ENCODE measurements around the gene FHL1. TPM values are rescaled to one million over a fixed set of nuclear protein-coding genes. Genes with fewer than 3 reads are reported as not detected.

Gene FHL1
- total RNA-seq, 4 donors from 2014 or later, result 361 to 3,943 (median 1,771) TPM

- TF ChIP-seq, protein P1, sequence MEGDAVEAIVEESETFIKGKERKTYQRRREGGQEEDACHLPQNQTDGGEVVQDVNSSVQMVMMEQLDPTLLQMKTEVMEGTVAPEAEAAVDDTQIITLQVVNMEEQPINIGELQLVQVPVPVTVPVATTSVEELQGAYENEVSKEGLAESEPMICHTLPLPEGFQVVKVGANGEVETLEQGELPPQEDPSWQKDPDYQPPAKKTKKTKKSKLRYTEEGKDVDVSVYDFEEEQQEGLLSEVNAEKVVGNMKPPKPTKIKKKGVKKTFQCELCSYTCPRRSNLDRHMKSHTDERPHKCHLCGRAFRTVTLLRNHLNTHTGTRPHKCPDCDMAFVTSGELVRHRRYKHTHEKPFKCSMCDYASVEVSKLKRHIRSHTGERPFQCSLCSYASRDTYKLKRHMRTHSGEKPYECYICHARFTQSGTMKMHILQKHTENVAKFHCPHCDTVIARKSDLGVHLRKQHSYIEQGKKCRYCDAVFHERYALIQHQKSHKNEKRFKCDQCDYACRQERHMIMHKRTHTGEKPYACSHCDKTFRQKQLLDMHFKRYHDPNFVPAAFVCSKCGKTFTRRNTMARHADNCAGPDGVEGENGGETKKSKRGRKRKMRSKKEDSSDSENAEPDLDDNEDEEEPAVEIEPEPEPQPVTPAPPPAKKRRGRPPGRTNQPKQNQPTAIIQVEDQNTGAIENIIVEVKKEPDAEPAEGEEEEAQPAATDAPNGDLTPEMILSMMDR (IDR thresholded peaks at IDR 0.05), result no peak
- DNase-seq (ENCODE audit: low spot score) (no peak), ATAC-seq (ENCODE audit: low FRiP score) (no peak)
These were observed 53.1 kb downstream of the FHL1 start for GRCh38 chrX:136200466-136200865.

- ATAC-seq (ENCODE audit: low FRiP score) (no peak), DNase-seq (ENCODE audit: low spot score) (no peak)
- TF ChIP-seq, protein P1 (IDR thresholded peaks at IDR 0.05), result no peak
These were observed 54.3 kb downstream of the FHL1 start for GRCh38 chrX:136201601-136202000.

DNA sequence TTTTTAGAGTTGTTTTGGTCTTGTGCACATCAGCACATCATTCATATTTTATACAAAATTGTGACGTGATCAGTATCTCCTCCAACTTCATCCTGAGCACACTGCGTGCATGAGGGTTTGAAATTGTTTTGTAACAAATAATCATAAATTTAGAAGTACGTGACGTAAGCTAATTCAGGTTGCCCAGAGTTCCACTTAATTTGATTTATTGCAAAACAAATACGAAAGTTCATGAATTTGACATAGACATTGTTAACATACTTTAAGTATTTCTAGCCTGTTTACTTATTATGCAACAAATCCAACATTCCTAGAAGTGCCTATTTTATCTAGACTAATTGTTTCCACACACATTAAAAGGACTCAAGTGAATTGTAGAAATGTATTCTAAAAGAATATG lies 55.6 kb downstream of the FHL1 start:
- ATAC-seq (ENCODE audit: low FRiP score) (peak; percentile 51), DNase-seq (ENCODE audit: low spot score) (no peak)
- TF ChIP-seq, protein P1 (IDR thresholded peaks at IDR 0.05), result no peak

GRCh38 chrX:136203438-136203837 lies 56.1 kb downstream of the FHL1 start:
- DNase-seq (ENCODE audit: low spot score) (no peak), ATAC-seq (ENCODE audit: low FRiP score) (no peak)
- TF ChIP-seq, protein P1 (IDR thresholded peaks at IDR 0.05), result no peak

DNA sequence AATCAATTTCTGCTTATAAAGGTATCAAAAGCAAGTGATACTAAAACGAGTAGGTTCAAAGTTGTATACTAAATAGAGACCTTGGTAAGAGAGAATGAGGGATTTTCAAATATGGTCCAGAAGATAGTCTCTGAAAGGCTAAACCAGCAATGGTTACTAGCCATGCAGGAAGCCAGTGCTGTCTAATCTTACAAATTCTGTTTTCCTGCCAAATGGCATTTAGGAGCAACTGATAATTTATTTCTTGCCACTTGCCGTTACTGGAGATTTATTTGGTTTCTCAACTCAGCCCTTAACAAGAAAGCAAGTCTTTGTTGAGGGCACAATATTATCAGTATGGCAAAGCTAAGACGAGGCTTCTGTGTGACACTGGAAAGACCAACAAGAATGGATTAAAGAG lies 56.6 kb downstream of the FHL1 start:
- DNase-seq (ENCODE audit: low spot score), result no peak
- TF ChIP-seq, protein P1 (IDR thresholded peaks at IDR 0.05), result no peak

GRCh38 chrX:136204571-136204970 lies 57.2 kb downstream of the FHL1 start:
- no peak for DNase-seq (ENCODE audit: low spot score)
- TF ChIP-seq, protein P1 (IDR thresholded peaks at IDR 0.05), result no peak

More for the DNA sequence above, 56.6 kb downstream of the FHL1 start:
- ATAC-seq (ENCODE audit: low FRiP score), result no peak

GRCh38 chrX:136205882-136206380 lies 58.6 kb downstream of the FHL1 start:
- TF ChIP-seq, protein P1 (IDR thresholded peaks at IDR 0.05), result no peak
- DNase-seq (ENCODE audit: low spot score) (no peak), ATAC-seq (ENCODE audit: low FRiP score) (no peak)

More at GRCh38 chrX:136204571-136204970, 57.2 kb downstream of the FHL1 start:
- ATAC-seq (ENCODE audit: low FRiP score), result peak; percentile 34
